Subcutaneous adipose tissue (tissue), 4 donors: ENCODE results near the gene KLHL21. TPM values are rescaled to one million over a fixed set of nuclear protein-coding genes. Genes with fewer than 3 reads are reported as not detected.

Source experiments
- CTCF ChIP-seq: fragments of 450-650 bp; IDR thresholded peaks from one replicate; pipeline ENCODE4 v1.5.1; 2016; ENCODE audit warnings: low read depth, mild to moderate bottlenecking, control low read depth, antibody characterized with exemption, moderate library complexity
- small RNA-seq: library from RNA; depleted of rRNA; stranded (forward); fragments of <200 nt; gene quantifications from one replicate; pipeline ENCODE3, GENCODE V24; 2016
- total RNA-seq, 4 donors: library from RNA; depleted of rRNA; stranded (reverse); fragments of >200 nt; gene quantifications; one replicate each; pipeline ENCODE4 v1.1.0, GENCODE V29; 2016

KLHL21 gene
- total RNA-seq, 4 donors from 2014 or later = 21.2 to 123 (median 47.2) TPM

- TF ChIP-seq CTCF = no peak
Observed at GRCh38 chr1:6544831-6545230, 57.8 kb downstream of the KLHL21 start.

Small RNAs within 50 kb of the gene (small RNA-seq; reads per million reads assigned to genes)
- not detected for gene RNU6-731P

Other genes starting within 250 kb of the KLHL21 start
- 10 to 100 TPM in 2 of 4 donors, 1 to 10 TPM in 2; 7.5 to 14.3 (median 9.8) TPM for gene ACOT7, start 209.1 kb downstream of the KLHL21 start, total RNA-seq
- gene HES2, start 182.9 kb downstream of the KLHL21 start, total RNA-seq = under 1 TPM in 3 of 4 donors, not detected in 1; under 0.01 to 0.19 (median 0.17) TPM
- 1 to 10 TPM in 1 of 4 donors, under 1 TPM in 1, not detected in 2; 0.22 to 1.4 TPM for gene ESPN, start 178.1 kb downstream of the KLHL21 start, total RNA-seq
- 10 to 100 TPM in 1 of 4 donors, 1 to 10 TPM in 3; 2.1 to 11.5 (median 5.7) TPM for gene TNFRSF25, start 136.7 kb downstream of the KLHL21 start, total RNA-seq
- 10 to 100 TPM in 1 of 4 donors, 1 to 10 TPM in 3; 2.4 to 15.4 (median 3.6) TPM for gene PLEKHG5, start 111.2 kb downstream of the KLHL21 start, total RNA-seq
- 10 to 100 TPM; 14.3 to 24.3 (median 15.3) TPM for gene NOL9, start 48.4 kb downstream of the KLHL21 start, total RNA-seq
- gene TAS1R1, start 47.6 kb downstream of the KLHL21 start, total RNA-seq = not detected
- gene ZBTB48, start 22.9 kb downstream of the KLHL21 start, total RNA-seq = 10 to 100 TPM in 3 of 4 donors, 1 to 10 TPM in 1; 7.5 to 31.1 (median 20.0) TPM
- gene PHF13, start 10.9 kb upstream of the KLHL21 start, total RNA-seq = 10 to 100 TPM in 3 of 4 donors, 1 to 10 TPM in 1; 9.0 to 19.6 (median 17.1) TPM
- gene THAP3, start 22.0 kb upstream of the KLHL21 start, total RNA-seq = 10 to 100 TPM; 21.1 to 51.7 (median 33.7) TPM
- 10 to 100 TPM; 21.4 to 48.2 (median 25.5) TPM for gene DNAJC11, start 98.9 kb upstream of the KLHL21 start, total RNA-seq
- 10 to 100 TPM; 58.6 to 82.5 (median 78.0) TPM for gene CAMTA1, start 182.6 kb upstream of the KLHL21 start, total RNA-seq